HG03342 (cell line): ENCODE measurements around the gene GPRC5D.

Experiments
- ATAC-seq: cut with Tn5 transposase; IDR thresholded peaks from one replicate; pipeline ENCODE4 v1.9.1; 2021; ENCODE audit warnings: mild to moderate bottlenecking, moderate library complexity; ENCODE audit not compliant: unreplicated experiment

The GPRC5D gene

DNA sequence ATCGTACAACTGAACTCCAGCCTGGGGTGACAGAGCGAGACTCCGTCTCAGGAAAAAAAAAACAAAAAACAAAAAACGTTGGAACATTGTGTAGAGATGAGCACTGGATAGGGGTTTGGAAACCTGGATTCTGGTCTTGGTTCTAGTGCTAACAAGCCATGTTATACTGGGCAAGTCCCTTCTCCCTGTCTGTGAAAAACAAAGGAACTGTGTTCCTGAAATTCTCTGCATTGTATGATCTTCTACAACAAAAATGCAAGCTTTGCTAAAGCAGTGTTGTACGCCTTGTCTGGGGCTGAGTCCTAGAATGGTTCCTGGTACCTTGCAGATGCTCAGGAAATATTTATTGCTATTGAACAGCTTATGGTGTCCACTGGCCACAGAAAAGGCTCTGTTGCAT, 13.4 kb downstream of the GPRC5D start:
- no peak for ATAC-seq

DNA sequence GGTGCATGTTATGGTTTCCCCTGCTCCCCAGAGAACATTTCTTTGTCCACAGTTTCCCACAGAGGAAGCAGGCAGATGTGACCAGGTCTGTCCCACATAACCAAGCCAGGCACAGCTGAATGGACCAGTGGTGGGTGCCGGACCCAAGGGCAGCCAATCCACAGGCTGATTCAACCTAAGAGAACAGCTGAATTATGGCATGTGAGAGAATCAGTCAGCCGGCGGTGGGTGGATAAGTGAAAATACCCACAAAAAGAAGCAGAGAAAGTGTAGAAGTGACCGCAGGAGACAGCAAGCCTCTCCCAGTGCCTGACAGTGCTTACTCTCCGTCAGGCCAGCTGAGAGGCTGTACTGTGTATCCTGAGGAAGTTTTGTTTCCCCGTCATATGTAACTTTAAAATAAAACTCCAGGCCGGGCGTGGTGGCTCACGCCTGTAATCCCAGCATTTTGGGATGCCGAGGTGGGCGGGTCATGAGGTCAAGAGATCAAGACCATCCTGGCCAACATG, 14.9 kb downstream of the GPRC5D start:
- ATAC-seq = no peak

DNA sequence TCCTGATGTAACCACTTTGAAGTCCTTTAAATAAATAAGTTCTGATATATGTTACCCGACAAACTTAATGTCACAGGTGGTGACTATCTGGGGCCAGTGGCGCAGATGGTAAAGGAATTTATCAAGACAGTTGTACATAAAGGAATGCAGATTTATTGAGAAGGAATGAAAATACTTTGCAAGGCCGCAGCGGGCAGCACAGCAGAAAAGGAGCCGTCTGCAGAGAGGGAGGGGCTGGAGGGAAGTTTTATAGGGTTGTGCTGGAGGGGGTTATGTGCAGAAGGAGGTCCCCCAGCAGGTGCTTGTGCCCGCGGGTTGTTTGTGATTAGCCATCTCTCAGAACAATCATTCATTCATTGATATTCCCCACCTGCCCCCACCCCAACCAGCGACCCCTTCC, 17.4 kb downstream of the GPRC5D start:
- ATAC-seq = no peak

DNA sequence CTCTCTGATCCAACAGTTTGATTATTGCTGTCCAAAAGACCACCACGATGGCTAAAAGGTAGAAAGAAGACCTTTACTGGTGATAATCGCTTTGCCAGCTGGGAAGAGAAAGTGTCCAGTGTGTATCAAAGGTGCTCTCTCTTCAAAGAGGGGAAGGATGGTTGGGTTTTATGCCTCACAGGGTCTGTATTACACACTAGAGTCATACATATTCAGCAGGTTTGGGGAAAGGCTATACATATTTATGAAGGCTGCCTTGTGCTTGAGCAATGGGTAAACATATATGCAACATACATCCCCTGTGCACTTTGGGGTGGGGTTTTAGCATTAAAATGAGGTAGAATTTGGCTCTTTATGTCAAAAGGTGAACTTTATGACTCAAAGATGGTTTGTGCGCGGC, 18.2 kb downstream of the GPRC5D start:
- no peak for ATAC-seq

DNA sequence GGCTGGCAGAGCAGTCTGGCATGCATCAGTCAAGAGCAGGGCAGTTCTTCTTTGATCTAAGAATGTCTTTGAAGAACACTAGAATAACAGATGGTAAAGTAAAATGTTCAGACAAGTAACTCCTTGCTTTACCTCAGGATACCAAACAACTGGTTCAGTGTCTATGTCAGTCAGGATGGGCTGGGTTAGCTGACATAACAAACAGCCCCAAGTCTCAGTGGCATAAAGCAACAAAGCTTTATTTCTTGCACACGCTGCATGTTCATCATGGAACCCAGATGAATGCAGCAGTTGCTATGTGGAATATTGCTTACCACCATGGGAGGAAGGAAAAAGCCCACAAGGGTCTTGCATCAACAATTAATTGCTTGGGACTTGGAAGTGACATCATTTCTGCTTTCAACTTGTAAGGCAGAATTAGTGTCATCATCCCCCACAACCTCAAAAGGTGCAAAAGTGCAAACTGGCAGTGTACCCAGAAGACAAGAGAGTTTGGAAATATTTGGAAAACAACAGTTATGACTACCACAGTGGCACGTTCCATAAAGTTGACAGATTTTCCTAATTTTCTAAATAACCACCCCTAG, 21.2 kb downstream of the GPRC5D start:
- ATAC-seq = no peak

DNA sequence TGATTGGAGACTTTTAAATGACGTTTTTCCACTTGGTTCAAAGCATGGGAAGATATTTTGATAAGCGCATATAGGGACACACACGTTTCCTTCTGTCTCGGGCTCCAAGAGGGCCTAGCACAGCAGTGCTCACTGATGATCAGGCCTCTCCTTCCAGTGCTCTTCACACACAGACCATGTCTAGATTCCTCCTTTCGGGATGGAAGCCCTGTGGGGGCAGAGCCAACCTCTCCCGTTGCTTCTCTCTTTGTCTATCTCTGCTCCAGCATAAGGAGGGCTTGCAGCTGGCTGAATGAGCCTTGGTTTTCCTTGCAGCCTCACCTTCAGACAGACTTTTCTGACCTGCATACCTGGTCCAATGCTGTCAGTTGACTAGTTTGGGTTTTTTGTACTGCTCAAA, 22.3 kb downstream of the GPRC5D start:
- ATAC-seq = no peak

DNA sequence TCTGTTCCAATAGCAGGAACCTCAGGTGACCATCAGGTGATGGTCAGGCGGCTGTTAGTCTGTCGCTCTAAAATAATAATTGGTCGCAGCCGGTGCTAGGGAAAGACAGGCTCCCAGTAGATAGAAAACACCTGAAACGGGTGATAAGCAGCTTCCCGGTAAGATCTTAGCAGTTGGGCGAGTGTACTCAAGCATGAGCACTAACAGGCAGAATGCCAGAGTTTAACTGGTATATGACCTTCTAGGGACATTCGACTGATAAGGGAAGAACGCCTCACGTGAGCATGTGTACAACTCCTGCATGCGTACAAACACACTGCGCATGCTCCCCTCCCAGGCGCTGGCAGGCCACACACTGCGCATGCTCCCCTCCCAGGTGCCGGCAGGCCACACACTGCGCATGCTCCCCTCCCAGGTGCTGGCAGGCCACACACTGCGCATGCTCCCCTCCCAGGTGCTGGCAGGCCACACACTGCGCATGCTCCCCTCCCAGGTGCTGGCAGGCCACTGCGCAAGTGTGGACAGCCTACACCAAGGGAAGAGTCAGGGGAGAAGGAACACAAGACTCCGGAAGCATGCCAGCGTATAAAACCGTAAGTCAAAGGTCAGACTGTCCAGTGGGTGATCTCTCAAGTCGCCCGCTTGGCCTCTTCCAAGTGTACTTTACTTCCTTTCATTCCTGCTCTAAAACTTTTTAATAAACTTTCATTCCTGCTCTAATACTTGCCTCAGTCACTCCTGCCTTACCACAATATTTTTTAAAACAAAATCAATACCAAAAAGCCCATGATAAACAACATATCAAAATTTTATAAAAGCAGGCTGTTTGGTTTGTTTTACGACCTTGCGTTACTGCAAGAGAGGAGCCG, 24.5 kb downstream of the GPRC5D start:
- no peak for ATAC-seq

DNA sequence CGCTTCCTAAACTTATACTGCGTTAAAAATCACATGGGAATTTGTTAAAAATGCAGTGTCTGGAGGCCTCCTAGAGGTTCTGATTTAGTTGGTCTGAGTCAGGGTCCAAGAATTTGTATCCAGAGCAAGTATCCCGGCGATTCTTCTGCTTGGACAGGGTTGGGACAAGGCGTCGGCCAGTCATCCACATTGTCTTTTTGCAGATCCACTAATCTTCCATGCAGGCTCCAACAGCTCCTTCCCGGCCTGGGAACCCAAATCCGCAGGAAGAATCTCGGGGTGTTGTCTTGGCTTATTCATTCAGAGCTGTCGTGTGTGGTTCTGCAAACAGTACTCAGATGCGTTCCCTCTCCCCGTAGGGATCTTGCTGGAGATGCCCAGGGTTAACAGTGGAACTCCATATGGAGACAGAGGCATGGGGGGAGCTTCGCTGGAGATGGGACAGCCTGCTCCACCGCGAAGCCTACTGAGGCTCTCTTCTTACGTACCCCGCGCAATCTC, 25.3 kb downstream of the GPRC5D start:
- ATAC-seq = no peak

DNA sequence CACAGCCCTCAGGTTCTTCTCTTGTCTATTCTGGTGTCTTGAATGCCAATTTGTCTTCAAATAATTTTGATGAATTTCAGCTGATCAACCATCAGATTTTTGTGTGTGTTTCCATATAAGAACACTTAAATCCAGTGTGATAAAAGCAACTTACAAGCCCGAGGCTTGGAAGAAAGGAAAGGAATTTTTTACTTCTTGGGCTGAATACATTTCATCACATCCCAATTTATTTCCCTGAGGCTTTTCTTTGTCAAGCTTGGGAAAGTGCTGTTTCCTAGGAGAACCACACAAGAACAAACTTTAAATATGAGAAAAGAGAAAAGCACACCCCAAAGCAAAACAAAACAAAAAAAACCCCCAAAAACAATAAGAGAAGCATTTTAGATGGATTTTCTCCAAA, 26.6 kb downstream of the GPRC5D start:
- ATAC-seq = no peak

DNA sequence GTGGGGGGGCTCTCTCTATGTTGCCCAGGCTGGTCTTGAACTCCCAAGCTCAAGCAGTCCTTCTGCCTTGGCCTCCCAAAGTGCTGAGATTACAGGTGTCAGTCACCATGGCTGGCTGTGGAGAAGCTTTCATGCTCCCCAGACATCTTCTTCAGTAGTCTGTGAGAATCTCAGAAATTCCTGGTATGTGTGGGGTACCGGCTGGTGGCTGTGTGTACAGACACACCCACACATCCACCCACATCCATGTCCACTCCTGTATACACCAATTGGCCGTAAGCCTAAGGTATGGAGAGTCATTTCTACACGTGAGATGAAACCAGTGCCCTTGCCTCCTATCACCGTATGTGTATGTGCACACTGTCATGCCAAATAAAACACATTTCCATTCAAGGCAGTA, 27.8 kb downstream of the GPRC5D start:
- ATAC-seq = no peak

DNA sequence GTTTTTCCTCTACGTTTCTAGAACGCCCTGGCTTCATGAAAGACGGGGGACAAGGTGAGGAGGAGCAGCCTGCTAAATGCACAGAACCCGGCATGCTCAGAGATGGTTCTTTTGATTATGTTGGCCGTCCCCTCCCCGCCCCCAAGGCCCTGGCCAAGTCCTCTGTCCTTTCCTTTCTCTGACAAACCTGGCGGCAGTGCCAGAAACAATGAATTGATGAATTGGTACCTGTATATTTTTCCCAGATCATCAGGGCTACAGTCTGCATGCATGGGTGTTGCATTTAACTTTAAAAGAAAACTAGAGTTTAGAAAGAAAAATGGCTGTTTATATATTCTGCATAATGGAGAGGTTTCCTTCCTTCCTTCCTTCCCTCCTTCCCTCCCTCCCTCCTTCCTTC, 29.0 kb downstream of the GPRC5D start:
- ATAC-seq = no peak

DNA sequence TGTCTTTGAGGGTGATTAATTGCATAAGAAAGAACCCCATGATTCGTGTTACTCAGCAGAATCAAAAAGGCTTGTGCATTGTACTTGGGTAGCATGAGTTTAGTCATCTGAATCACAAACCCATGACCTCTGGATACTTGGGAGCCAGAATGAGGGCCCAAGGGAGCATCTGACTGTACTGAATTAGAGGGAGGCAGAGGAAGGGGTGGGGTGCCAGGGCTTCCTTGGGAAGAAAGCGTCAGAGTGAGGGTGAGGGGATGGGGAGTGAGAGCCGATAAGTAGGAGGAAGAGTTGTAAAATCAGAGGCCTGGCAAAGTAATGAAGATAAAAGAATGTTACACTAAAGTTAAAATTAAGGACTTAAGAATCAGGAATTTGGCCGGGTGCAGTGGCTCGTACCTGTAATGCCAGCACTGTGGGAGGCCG, 29.8 kb downstream of the GPRC5D start:
- no peak for ATAC-seq

DNA sequence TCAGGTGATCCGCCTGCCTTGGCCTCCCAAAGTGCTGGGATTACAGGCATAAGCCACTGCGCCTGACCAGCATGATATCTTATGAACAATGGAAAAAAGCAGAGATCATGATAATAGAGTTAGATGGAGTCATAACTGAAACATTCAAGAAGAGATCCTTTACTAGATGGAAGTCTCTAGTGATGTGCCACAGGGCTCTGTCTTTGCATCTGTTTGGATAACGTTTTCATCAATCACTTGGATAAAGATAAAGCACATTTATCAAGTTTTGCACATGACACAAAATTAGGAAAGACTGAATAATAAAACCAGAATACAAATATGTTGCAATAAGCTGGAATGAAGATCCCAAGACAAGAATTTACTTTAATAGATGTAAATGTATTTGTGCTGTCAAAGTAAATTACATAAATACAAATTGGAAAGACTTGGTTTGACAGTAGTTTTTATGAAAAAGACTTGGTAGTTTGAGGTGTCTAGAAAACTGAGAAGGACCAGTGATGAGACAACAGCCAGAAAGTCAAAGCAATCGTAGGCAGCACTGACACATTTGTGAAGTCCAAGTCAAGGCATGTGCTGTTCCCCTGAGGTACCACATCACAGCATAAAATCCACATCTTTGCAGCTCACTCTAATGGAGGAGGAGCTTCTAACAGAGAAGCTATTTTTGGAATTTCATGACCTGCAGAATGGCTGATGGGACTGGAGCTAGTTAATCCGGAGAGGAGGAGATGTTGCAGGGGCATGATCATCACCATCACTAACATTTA, 32.1 kb downstream of the GPRC5D start:
- ATAC-seq = no peak

DNA sequence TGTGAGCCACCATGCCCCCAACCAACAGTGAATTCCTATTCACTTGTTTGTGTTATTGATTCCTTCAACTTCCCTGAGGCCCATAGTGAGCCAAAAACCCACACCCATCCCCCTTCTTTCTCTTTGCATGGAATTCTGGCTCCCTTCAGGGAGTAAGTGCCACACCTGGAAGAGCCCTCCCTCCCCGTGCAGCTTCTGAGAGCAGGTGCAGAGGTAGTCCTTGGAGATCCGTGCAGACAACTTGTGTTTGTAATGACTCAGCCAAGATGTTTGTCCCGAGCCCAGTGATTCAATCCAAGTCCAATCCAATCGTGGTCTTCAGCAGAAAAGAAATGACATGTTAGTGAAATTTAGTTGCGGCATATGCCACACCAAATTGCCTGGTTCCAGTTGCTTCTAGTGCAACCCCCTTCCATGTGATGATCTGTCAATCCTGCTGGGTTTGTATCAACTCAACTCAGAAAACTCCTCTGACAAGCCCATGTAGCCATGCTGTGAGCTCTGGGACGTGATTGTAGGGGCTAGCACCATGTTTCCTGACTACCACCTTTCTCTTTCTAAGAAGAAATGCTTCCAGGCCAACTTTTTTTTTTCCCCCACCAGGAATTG, 33.1 kb downstream of the GPRC5D start:
- no peak for ATAC-seq

DNA sequence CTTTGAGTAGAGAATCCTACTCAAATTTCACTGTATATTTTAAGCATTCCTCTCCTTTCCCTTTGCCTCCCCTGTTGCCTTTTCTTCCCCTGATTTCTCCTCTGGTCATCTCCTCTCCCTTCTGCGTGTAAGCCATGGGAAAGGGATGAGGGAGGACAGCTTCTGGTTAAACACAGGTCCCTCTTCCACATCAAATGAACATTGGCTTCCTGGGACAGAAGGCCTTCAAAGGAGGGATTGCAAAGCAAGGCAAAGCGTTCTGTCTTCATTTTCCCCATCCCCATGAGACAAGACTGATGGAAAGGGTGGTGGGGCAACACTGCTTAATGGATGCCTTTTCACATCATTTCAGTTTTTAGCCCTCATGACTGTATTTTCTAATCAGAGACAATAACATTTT, 34.5 kb downstream of the GPRC5D start:
- no peak for ATAC-seq

DNA sequence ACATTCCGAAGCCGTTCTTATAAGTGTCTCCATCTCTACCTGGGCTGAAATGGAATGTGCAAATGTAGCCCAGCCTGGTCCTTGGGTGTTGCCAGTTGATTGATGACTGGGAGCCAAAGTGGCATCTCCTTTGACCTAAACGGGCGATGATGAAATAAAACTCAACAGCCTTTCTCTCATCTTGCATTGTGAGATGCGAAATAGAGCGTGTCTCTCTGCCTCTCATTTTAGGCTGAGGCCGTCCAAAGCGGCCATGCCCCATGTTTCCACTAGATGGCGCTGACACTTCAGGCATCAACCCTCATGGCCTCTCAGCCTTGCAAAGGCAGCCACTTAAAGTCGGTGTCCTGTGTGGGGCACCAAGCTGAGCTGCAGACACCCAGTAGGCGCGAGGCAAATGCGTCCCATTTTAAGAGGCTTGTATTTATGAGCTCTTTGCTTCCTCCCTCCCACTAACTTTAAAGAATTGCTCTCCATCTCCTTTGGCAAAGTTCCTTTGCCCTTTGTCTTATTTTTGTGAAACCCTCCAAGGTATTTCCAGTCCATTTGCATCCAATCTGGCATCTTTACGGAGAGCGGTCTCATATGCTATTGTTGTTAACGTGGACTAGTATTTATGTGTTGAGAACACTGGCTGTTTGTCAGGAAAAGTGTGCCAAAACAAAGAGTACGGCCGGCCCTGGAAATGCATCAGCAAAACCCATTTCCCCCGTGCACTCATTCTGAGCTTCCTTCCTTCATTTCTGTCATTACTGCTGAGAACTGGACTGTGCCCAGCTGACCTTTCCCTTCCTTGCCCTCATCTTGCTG, 35.6 kb downstream of the GPRC5D start:
- ATAC-seq = peak; percentile 98

DNA sequence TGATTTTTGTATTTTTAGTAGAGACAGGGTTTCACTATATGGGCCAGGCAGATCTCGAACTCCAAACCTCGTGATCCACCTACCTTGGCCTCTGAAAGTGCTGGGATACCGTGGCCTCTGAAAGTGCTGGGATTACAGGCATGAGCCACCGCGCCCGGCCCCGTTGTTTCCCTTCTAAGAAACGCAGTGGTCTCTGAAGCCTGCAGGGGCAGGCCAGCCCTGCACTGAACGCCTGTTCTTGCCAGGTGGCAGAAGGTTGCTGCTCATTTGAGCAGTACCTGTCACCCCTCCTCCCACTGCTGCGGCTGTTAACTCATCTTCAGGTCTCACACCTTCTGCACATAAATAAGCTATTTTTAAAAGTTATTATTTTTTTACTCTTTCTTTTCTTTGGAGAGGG, 36.3 kb downstream of the GPRC5D start:
- no peak for ATAC-seq

DNA sequence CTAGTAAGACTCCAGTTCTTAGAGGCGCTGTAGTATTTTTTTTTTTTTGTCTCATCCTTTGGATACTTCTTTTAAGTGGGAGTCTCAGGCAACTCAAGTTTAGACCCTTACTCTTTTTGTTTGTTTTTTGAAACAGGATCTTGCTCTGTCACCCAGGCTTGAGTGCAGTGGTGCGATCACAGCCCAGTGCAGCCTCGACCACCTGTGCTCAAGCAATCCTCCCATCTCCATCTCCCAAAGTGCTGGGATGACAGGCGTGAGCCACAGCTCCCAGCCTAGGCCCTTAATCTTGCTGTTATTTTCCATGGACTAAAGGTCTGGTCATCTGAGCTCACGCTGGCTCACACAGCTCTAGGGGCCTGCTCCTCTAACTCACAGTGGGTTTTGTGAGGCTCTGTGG, 39.3 kb downstream of the GPRC5D start:
- no peak for ATAC-seq

DNA sequence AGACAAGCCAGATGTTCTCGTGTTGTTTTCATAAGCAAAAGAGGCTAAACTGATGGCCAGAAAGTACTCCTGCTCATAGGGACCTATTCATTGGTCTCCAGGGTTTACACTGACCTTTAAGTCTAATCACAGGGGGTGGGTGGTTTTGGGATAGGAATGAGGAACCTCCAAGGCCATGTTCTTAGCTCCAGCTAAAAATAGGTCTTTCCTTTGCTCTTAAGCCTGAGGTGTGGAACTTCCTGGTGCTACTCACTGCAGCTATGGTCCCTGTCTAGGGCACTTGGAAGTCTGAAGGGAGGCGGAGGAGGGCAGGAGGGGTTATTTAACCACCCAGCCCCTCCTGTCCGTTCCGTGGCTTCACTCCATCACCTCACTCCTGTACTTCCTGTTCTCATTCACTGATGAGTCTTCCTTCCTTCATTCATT, 42.0 kb downstream of the GPRC5D start:
- no peak for ATAC-seq
